HG03521 (cell line): ENCODE measurements around the gene SCNN1B.
"Not testable (repeated sequence)": the region's sequence is repeated elsewhere in the genome, so short reads cannot be mapped to it uniquely, and the experiment has no call there.

Source experiments
- ATAC-seq: cut with Tn5 transposase; IDR thresholded peaks from one replicate; pipeline ENCODE4 v1.9.1; 2021; ENCODE audit warnings: mild to moderate bottlenecking, moderate library complexity; ENCODE audit not compliant: unreplicated experiment

SCNN1B gene

DNA sequence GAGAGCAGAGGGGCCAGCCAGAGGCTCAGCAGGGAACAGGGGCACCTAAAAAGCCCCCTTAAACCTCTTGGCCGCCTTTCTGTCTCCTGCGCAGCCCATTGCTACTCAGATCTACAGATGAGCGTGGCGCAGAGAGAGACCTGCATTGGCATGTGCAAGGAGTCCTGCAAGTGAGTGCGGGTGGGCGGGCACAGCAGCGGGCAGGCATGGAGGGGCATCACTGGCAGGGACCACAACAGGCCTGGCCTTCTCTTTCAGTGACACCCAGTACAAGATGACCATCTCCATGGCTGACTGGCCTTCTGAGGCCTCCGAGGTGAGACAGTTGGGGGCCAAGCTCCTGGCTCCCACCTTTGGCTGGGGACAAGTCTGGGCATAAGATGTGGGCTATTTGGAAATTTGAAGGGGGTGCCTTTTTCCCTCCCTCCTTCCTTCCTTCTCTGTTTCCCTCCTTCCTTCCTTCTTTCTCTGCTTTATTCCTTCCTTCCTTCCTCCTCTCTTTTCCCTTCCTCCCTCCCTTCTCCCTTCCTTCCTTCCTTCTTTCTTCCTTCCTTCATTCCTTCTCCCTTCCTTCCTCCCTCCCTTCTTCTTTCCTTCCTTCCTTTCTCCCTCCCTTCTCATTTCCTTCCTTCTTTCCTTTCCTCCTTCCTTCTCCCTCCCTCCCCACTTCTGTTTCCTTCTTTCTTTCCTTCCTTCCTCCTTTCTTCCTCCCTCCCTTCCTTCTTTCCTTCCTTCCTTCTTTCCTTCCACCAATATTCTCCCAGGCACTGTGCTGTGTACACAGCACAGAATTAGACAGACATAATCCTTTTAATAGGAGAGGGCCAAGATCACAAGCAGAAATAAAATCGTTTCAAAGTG, 75.2 kb downstream of the SCNN1B start:
- no peak for ATAC-seq

DNA sequence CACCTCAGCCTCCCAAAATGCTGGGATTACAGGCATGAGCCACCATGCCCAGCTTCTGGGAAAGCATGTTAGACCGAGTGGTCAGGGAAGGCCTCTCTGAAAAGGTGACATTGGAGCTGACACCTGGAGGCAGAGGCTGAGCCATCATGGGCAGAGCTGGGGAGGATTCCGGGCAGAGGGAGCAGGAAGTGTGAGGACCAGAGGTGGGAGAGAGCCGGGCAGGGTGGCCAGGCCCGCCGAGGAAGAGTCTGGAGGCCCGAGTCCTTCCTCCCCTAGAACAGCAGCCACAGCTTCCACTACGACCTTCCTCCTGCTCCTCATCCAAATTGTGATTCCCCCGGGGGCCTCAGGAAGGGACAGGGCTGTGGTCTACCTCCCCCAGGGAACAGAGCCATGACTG, 76.2 kb downstream of the SCNN1B start:
- no peak for ATAC-seq

DNA sequence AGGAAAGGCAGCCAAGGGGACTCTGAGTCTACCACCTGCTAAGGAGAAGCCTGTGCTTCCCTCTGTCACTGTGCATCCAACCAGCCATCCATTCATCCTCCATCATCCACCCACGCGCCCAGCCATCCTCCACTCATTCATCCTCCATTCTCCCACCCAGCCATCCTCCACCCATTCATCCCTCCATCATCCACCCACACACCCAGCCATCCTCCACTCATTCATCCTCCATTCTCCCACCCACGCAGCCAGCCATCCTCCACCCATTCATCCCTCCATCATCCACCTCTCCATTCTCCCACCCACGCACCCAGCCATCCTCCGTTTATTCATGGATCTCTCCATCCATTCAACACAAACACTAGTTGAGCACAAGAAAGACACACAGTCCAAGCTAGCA, 76.8 kb downstream of the SCNN1B start:
- no peak for ATAC-seq

DNA sequence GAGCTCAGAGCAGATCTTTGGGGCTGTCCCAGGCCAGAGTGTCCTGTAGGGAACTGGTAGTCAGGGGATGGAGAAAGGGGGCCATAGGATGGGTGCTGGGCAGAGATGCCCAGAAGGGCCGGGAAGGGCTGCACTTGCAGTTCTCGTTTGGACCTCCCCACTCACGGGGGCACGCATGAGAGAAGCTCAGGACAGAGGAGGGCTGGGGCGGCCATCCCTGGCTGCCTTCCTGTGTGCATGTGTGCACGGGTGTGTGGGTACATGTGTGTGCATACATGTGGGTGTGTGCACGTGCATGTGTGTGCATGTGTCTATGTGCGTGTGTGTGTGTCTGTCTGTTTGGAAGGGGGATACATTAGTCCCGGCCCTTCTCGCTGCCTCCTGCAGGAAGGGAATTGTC, 77.6 kb downstream of the SCNN1B start:
- ATAC-seq, result no peak

DNA sequence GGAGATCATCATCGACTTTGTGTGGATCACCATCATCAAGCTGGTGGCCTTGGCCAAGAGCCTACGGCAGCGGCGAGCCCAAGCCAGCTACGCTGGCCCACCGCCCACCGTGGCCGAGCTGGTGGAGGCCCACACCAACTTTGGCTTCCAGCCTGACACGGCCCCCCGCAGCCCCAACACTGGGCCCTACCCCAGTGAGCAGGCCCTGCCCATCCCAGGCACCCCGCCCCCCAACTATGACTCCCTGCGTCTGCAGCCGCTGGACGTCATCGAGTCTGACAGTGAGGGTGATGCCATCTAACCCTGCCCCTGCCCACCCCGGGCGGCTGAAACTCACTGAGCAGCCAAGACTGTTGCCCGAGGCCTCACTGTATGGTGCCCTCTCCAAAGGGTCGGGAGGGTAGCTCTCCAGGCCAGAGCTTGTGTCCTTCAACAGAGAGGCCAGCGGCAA, 78.4 kb downstream of the SCNN1B start:
- ATAC-seq, result no peak

DNA sequence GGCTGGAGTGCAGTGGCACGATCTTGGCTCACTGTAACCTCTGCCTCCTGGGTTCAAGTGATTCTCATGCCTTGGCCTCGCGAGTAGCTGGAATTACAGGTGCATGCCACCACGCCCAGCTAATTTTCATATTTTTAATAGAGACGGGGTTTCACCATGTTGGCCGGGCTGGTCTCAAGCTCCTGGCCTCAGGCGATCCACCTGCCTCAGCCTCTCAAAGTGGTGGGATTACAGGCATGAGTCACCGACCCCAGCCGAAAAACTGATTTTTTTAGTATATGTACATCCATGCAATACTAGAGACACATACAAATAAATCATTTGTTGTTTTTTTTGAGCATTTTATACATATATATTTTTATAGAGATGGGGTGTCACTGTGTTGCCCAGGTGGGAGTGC, 79.6 kb downstream of the SCNN1B start:
- not testable (repeated sequence) for ATAC-seq

DNA sequence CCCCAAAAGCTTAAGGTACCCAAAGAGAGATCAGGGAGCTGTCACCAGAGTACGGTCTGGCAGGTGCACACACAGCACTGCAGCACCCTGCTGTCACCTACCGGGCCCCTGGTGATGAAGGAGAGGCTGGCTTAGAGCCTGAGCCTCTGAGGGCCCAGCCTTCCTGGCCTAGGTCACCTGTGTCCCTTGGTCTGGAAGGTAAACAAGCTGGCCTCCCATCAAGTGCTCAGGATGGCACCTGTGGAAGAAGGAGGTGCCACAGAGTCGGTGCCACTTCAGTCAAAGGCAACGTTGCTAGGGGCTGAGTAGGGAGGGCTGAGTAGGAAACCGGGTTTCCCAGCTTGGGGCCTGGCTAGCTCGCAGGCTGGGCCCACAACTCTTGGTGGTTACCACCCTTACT, 80.2 kb downstream of the SCNN1B start:
- ATAC-seq, result no peak

DNA sequence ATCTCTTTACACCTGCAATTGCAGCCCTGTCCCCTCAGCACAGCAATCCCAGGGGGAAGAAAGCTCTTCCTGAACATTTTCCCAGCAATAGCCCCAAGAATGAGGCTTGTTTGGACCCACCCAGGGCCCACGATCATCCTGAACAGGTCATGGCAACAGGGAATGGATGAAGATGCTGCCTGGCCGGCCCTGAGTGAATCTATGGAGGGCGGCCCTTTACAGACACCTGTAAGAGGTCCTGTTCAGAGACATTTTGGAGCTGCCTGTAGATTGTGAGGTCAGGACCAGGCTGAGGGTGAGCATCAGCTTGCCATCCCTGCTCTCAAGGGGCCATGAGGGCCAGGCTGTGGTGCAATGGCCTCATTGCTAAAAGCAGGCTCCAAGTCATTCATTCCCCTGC, 81.8 kb downstream of the SCNN1B start:
- ATAC-seq, result no peak

DNA sequence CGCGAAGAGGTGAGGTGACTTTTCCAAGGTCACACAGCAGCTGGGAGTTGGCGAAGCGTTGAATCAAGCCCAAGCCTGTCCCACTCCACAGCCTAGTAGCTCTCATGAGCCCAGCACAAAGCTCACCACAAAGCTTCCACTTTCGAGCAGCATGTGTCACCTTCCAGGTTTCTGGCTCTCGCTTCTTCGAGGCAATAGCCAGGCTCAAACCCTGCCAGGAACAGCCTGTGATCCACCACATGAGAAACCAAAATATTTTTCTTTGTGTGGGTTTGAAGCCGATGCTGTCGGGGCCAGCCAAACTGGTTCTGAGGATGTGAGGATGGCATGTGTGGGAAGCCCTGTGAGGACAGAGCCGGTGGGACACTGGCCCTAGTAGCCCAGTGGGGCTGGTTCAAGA, 82.8 kb downstream of the SCNN1B start:
- no peak for ATAC-seq

DNA sequence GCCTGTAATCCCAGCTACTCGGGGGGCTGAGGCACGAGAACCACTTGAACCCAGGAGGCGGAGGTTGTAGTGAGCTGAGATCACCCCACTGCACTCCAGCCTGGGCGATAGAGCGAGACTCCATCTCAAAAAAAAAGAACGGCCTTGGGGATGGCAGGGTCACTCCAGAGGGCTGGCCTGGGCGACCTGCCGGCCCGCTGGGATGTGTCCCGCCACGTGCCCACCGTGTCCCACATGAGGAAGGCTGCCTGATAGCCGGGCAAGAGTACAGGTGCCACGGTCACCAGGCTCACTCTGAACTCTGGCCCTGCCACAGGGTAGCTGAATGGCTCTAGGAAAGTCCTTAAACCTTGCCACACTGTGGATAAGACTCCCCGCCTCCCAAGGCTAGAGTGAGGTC, 83.3 kb downstream of the SCNN1B start:
- ATAC-seq, result no peak

DNA sequence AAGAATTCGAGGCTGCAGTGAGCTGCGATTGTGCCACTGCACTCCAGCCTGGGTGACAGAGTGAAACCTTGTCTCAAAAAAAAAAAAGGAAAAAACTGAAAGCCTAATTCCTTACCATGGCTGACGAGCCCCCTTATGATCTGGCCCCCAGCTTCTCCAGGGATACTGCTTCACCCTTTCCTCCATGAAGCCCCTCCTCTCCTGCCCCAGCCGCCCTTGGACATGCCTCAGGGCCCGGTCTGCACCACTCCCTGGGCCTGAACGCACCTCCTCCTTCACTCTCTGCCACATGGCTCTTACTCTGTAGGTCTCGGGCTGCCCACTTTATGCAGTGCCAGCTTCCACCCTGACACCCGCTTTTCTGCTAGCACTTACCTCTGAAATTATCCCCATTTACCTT, 85.6 kb downstream of the SCNN1B start:
- no peak for ATAC-seq

DNA sequence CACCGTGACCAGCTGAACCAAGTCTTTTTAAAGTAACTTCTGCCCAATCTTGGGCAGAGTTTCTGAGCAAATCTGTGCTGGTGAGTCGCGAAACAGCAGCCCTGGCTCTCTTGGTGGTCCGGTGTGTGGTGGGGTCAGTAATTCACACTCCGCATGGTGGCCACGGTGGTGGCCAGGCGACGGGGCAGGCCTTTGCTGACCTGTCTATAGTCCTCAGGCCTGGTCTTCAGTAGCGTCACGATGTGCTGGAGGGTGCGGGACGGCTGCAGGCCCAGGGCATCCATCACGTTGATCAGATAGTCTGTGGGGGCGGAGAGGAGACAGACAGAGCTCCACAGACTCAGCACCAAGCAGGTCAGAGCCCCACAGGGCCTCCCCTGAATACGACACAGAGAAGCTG, 86.7 kb downstream of the SCNN1B start:
- ATAC-seq, result no peak

DNA sequence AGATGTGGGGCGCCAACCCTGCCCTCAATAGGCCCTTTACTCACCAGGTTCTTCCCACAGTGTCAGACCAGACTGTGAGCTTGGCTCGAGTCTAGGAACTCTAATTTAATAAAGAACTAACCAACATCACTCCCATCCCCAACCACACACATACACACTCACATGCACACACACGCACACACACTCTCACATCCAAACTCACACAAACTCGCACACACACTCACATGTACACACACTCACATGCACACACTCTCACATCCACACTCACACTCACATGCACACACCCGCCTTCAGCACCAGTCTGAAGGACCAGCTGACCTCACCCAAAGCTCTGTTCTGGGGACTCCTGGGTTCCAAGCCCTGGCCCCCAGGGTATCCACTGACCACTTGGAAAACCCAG, 87.1 kb downstream of the SCNN1B start:
- no peak for ATAC-seq

DNA sequence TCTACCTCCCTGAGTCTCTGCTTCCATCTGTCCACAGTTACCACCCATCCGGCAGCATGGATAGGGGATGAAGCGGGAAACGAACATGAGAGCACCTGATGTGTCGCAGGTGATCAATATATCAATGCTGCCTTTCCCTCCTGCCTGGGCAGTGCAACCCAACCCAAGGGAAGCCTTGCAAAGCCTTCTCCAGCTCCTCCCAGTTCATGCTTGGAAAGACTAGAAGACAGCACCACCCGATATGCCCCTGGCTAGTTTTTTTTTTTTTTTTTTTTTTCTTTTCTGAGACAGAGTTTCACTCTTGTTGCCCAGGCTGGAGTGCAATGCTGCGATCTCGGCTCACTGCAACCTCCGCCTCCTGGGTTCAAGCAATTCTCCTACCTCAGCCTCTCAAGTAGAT, 87.8 kb downstream of the SCNN1B start:
- not testable (repeated sequence) for ATAC-seq

DNA sequence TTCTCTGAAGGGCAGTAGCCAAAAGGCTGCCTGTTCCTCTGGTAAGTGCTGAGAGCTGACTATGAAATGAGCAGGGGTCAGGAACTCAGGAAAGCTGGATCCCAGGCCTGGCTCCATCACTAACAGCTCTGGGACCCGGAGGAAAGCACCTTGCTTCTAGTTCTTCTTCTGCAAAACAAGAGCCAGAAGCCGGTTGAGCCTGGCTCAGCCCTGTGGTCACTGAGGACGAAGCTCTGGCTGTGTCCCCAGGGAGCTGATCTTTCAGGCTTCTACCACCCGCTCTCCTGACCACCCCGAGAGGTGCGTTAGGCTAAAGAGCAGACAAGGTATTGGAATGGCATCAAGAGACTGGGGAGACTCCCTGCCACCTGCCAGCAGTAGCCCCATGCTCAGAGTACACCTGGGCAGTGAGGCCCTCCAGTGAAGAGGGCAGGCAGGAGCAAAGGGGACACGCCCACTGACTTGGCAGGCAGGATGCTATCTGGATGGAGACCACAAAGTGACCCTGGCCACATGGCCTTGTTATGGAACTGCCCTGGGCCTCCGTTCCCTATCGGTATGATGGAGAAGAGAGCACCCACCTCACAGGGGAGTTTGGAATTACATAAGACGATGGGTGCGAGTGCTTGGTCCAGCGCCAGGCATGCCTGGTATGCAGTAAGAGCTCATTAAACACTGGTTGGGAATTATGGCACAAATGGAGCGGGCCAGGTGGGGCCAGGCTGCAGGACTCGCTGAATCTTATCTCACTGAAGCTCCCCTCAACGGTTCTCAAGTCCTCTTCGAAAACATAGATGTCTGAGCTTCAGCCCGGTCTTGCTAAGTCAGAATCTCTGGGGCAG, 89.5 kb downstream of the SCNN1B start:
- ATAC-seq, result no peak

DNA sequence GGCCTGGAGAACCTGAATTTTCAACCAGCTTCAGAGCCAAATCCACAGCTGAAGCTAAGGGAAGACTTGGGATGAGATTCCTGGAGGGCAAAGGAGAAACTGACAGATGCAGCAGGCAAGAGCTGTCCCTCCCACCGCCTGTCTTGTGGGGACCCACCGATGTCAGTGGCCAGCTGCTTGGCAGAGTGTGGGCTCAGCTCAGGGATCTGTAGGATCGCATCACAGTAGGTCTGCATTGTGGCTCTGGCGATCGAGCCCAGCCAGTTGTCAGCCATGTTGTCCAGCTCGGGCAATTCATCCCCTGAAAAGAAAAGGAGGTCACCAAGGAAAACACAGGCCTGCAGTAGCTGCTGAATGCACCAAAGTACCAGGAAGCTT, 90.1 kb downstream of the SCNN1B start:
- no peak for ATAC-seq

DNA sequence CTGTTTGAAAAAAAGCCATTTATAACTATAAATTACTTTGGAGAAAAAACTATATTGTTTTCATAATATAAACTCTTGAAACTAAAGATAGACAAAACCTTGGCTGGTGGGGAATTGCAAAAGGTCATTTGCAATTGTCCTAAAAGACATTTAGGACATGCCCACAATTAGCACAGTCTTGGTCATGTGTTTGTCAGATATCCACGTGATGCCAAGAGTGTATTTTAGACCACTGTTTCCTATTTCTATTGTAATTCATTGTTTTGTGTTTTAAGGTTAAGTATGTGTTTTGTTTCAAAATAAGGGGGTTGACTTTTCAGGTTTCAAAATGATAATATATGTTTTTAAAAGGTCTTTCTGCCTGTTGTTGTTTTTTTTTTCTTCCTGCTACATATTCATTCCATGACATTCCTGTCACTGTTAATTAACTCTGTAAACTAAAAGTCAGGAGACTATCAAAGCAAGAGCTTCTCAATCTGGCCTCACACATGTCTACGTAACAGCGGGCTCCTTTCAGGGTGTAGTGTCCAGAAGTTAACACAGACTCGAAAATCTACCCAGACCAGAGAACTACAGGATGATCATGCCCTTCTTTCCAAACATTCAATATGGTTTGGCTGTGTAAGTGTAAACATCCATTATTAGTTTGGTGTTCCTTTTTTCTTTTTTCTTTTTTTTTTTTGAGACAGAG, 92.2 kb downstream of the SCNN1B start:
- no peak for ATAC-seq

DNA sequence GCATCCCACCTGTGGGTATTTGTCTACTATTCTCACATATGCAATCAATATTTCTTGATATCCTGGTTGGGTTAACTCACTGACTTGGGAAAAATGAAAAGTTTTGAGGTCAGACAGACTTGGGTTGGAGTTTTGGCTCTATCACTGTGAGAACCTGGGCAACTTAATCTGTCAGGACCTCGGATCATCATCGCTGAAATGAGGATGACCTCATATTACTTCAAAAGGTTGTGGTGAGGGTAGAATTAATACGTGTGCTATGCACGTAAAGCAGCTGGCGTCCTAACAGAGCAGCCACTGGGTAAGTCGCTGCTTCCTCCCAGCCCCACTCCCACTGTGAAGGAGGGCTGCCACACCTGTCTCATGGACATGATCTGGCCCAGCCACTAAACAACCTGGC, 93.6 kb downstream of the SCNN1B start:
- ATAC-seq, result no peak

DNA sequence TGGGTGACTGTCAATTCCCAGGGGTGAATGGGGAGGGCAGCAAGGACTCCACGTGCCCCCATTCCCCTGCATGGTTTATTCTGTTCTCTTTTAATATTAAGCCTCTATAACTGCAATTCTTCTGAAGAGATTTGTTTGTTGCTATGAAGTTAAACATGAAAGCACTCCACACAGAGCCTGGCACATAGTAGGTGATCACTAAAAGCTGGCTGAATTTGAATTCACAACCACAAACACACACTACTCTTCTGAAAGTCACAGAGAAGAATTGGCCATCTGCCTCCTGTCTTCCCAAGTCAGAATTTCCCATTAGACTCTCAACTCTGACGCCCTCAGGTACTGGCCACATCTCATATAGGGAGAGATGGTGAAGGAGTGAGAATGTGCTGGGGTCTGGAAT, 95.4 kb downstream of the SCNN1B start:
- ATAC-seq, result no peak

DNA sequence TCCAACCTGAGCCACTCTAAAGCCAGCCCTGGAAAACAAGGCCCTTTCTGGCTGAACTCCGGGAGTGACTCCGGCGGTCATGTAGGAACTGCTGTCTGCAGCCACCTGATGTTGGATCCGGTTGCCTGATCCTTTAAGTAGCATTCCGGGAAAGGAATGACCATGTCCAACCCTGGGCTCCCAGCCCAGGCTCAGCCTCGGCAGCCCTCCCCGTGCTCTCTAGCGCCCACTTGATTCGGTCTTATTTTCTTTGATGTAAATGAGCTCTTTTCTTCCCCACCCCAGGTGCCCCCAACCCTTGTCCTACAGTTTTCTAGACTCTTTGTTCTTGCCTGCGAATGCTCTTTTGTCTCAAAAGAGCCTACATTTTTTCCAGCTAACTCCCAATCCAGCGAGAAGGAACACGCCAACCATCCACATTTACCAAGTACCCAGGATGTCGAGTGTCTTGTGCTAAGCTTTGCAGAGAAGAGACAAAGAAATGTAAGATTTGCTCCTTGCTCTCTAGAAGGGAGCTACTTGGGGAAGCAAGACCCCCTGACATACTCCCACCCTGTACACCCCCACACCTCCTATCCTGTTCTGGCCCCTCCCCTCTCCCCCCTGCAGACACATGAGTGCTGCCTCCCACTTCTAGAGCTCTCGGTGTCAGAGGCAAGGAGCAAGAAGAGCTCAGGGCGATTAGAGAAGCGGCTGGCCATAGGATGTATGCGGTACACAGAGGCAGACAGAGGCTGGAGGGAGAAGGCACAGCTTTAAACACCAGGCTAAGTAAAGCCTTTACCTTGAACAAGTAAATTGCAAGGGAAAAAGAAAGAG, 97.1 kb downstream of the SCNN1B start:
- ATAC-seq, result no peak

DNA sequence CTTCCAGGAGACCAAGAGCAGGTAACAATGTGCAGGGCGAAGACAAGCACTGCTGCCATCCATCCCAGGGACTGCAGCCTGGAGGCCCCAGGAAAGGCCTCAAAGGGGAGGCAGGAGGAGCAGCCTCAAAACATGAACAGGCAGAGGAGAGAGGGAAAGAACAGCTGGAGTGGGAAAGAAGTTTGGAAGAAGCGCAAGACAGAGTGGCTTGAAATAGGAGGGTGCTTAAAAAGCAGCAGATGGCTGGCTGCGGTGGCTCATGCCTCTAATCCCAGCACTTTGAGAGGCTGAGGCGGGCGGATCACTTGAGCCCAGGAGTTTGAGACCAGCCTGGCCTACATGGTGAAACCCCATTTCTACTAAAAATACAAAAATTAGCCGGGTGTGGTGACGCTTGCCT, 98.3 kb downstream of the SCNN1B start:
- not testable (repeated sequence) for ATAC-seq
